DLD1 (cell line): Measurements from ENCODE around the gene CPNE4.

ENCODE experiments used
- in situ Hi-C: cut with HindIII; loops from 2 replicates; pipeline ENCODE4 v1.10.0; 2017; ENCODE audit warnings: low sequenced_read_pairs

CPNE4 gene

DNA sequence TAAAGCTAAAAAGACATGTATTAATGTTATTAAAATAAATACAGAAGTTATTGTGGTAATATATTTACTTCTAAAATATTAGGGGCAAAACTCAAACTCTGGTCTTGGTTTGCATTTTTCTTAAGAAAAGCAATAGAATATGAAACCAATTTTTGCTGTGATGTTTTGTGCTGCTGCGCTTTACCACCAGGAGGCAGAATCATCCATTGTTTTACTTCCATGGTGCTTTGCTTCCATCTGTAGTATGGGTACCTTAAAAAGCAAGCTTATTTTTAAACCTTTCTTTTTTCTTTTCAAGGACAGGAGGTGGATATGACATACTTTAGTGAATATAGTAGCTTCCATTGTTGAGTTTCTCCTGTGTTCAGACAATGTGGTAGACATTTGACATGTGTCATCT, 485.5 kb downstream of the CPNE4 start:
- in situ Hi-C loops, result no loop called here

DNA sequence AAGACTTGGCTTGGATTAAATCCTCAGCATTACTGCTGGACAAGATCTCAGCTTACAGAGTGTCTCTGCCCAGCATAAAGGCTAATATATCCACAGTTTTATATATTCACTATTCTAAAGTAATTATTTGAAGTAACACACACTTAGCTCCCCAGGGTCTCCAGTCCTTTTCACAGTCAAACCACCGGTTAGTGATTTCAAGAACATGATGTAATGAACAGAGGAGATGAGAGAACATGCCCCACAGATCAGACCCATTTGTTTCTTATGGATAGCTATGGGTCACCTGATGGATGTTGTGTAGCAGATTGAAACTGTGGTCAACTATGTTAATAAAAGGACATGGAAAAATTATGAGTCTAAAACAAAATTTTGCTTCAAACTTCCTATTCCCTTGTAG, 487.2 kb downstream of the CPNE4 start:
- in situ Hi-C loops, result no loop called here

DNA sequence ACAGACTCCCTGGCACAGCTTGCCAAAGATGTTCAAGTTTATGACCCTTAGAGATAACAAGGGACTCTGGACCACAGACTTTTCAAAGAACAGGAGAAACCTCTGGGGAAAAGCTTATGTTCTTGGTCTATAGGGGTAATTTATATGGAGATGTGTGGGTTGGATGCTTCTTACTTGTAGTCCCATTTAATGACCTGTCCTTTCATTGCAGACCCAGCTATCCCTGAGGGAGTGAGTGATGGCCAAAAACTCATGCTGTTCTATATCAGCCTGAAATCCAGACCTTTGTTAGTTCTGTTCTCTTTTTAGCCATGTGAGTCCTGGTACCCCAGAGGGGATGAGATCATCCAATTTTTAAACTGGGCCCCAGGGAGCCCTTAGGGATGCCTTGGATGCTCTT, 488.4 kb downstream of the CPNE4 start:
- in situ Hi-C loops, result no loop called here

DNA sequence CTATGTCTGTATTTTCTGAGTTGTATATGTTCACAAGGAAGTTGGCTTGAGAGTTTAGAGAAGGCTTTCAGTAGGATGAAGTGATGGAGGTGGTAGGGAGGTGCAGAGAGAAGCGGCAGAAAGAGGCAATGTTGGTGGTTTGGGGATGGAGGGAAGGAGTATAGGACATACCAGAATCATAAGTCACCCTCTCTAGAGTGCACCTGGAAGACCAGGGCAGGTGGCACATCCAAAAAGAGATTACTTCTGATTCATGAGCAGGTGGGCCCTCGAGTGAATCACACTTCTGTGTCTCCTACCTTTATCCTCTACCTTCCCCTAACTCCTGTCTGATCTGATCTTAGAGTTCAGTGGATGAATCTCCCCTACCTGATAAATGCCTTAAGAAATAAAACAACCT, 490.3 kb downstream of the CPNE4 start:
- in situ Hi-C loops, result no loop called here

DNA sequence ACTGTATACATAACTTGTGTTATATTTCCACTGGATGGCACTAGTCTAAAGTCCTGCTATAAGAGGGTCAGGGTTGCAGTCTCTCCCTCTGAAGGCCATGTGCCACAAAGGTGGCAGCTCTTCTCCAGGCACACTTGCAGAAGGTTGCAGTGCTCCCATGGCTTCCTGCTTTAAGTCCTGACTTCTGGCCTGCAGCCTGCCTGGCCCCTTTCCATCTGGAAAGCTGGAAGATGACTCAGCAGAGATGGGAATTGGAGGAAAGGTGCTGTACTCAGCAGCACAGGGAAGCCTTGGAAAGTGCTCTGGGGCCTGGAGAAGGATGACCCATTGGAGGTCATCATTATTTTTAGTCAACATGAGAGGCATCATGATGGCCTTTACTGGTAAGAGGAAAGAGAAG, 491.1 kb downstream of the CPNE4 start:
- in situ Hi-C loops, result no loop called here

DNA sequence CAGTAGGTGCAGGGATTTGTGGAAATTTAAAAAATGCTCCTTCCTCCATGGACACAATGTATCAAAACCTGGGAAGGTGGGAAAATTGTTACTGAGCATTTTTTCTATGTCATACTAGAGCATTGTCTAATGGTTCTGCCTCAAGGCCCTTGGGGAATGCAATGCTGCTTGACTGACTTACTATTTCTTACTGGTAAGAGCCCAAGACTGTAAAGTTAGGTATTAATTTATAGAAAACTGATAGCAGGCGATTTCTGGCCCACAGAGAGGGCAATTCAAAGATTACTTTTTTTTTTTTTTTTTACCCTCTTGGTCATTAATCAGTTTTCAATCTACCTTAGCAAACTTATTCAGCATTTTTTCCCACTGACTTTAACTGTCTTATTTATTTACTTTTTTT, 493.5 kb downstream of the CPNE4 start:
- in situ Hi-C loops, result no loop called here

DNA sequence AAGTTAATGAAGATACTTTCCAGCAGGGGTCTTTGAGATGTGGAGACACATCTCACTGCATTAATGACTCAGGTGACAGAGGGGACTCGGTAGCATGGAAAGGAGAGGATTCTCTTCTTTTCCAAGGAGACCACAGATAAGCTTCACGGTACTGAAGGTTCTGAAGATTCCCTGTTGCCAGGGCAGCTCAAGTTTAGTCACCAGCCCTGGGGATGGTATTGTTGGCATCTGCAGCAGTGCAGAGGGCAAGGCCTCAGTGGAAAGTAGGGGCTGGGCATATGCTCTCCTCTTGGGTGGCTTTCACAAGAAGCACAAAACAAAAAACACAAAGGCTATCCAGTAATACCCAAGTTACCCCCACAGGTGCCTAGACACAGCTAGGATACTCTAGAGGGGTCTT, 494.0 kb downstream of the CPNE4 start:
- in situ Hi-C loops, result no loop called here

DNA sequence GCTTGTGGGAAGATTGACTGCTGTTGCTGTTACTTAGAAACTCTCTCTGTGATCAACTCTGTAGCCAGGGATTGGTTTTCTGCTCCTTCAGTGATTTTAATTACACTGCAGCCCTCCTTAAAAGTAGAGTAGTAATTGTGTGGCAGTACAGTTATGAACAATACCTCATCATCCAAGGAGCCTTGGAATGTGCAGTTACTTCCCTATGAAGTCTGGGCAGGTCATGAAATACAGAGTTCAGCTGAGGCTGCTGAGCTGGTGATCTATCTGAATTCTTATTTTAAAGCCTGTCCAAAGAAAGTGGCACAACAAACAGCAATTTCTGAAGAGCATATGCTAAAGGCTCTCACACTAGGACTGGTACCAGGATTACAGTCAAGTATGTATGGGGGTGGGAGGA, 494.7 kb downstream of the CPNE4 start:
- in situ Hi-C loops, result no loop called here

DNA sequence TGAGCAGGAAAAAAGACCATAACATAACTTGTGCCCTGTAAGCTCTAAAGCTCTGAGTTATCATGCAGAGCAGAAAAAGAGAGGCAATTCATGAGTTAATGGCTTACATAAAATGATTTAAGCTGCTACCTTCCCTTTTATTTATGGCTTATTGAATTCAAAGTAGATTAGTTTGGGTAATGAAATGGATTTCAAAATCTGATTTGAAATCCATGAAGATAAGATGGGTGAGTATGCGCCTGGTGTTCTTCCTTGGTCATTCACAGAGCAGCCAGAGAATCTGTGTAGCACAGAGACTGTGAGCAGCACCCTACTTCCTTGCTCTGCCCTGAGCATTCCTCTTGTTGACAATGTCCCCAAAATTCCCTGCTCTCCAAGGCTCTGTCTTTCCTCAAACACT, 495.8 kb downstream of the CPNE4 start:
- in situ Hi-C loops, result no loop called here

DNA sequence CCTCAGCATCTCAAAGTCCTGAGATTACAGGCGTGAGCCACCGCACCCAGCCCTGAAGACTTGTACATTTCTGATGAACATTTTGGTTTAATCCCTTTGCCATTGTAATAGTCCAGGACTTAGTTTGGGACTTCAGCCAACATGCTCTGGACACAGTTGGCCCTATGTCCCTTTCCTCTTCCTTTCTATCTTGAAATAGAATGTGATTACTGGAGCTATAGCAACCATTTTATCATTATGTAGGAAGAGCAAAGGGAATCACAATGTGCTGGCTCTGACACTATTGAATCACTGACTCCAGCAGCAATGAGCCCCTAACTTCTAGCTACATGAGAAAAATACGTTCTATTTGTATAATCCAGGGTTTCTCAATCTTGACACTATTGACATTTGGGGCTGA, 497.3 kb downstream of the CPNE4 start:
- in situ Hi-C loops, result no loop called here

DNA sequence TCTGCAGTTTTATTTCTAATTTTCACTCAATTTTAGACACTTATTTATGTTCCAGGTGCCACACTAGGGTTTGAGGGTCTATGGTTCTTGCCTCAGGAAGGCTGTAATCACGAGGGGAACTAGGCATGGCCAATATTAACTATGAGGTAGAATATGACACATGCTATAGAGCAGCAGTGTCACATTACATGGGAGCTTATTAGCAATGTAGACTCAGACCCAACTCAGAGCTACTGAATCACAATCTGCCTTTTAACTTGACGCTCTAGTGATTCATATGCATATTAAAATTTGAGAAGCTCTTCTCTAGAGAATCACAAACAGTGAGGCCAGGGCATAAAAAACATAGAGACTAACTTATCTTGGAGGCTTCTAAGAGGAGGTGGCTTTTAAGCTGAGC, 499.2 kb downstream of the CPNE4 start:
- in situ Hi-C loops, result no loop called here

DNA sequence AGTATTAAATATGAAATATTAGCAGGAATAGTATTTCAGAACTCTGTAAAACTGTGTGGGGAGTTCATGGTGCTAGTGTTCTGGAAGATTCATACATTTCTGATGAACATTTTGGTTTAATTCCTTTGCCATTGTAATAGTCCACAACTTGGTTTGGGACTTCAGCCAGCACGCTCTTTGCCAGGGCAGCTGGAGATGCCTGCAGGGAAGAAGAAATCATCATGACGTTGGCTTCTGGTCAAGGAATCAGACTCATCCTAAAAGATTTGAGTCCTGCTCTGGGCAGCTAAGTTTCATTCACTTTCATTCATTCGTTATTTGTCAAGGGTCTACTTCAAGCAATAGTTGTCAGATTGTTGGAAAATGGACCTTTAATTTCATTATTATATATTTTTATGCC, 499.7 kb downstream of the CPNE4 start:
- in situ Hi-C loops, result no loop called here

DNA sequence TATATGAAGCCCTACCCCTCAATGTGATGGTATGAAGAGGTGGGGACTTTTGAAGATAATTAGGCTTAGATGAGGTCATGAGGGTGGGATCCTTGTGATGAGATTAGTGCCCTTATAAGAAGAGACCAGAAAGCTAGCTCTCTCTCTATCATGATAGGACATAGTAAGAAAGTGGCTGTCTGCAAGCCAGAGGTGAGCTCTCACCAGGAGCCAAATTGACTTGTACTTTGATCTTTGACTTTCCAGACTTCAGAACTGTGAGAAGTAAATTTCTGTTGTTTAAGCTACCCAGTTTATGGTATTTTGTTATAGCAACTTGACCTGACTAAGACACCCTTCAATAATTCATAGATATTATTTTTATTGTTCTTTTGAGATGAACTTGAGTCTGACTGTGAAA, 502.2 kb downstream of the CPNE4 start:
- in situ Hi-C loops, result no loop called here

DNA sequence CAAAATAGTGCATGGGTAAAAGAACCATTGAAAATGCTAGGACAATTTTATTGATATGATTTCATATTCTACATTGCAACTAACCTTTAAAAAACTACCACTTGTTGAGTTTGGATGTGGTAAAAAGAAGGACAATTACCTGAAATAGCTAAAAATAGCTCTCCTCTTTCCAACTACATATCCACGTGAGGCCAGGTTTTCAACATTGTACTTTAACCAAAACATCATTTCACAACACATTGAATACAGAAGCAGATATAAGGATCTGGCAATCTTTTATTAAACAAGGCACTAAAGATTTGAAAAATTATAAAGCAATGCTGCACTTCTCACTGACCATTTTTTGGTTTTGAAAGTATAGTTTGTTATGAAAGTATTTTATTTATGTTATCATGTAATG, 504.0 kb downstream of the CPNE4 start:
- in situ Hi-C loops, result no loop called here

DNA sequence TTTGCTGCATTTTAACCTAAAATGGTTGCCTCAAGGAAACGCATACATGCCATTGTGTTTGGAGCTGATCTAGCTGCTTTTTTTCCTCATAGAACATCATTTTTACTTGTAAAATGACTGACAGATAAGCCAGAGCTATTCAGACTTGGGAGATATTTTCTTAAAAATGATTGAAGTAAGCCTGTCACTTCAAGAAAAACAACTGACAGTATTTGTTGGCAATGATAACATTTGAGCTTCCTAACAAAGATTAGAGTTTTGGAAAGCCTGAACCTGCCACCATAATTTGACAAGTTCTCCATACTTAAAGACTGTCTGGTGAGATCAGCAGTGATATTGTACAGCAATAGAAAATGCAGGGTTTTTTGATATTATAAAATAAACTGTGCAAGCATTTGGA, 504.4 kb downstream of the CPNE4 start:
- in situ Hi-C loops, result no loop called here

DNA sequence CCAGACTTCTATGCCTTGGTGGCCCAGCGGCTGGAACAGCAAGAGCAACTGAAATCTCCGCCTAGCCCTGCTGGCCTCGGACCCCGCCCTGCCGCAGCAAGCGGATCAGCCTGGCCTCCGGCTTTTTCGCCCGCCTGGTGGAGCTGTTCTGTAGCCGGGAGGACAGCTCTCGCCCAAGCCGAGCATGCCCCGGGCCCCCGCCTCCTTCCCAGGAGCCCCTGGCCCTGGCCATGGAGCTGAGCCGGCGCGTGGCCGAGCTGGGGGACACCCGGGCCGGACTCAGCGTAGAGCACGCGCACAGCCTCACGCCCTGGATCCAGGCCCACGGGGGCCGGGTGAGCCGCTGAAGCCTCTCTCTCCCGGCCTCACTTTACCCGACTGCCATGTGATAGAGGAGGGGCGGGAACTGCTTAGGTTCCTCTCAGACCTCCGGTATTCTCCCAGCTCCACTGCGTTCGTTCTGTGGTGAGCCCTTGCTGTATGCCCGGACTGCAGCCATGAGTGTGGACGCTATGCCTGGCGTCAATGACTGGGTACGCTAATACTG, 507.9 kb downstream of the CPNE4 start:
- in situ Hi-C loops, result no loop called here

DNA sequence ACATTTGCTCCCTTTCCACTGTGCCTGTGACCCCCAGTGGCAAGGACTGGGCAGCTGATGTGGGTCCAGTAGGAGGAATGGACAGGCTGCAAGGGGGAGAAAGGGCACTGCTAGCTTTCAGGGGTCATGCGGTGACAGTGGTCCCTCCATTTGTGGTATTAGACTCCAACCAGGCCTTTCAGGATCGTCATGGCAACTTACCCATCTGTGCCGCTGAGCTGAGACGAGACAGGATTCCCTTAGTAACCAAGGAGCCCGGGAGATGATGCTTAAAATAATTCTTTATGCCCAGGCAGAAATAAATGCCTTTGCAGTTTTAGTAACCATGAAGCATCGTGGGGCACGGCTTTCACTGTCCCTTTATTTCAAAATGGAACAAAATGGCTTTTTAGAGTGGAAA, 516.1 kb downstream of the CPNE4 start:
- in situ Hi-C loops, result no loop called here

DNA sequence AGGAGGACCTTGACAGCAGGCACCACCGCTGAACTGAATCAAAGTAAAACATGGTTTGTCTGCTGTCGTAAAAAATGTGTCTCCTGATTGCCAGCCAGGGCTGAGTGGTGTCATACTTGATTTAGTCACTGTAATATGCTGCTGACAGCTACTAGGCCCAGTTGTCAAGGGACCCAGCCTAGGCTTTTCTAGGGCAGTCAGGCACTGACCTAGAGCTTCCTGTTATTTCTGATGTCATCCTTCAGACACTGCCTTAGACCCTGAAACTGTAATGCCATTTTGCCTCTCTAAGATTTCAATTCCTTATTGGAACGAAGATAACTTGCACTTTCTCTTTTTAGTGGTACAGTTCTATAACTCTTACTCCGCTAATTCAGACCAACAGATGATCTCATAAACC, 529.4 kb downstream of the CPNE4 start:
- in situ Hi-C loops, result no loop called here

DNA sequence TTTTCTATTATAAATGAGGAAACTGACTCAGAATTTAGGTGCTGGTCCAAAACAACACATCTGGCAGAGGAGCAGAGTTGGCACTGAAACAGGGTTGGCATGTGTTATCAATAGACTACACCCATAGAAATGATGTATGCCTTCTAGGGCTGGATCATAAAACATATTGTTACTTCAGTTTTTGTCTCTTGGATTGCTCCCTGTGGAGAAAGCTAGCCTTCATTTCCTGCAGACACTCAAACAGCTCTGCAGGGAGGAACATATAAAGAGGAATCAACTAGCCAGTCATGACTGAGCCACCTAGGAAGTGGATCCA, 531.5 kb downstream of the CPNE4 start:
- in situ Hi-C loops, result no loop called here

DNA sequence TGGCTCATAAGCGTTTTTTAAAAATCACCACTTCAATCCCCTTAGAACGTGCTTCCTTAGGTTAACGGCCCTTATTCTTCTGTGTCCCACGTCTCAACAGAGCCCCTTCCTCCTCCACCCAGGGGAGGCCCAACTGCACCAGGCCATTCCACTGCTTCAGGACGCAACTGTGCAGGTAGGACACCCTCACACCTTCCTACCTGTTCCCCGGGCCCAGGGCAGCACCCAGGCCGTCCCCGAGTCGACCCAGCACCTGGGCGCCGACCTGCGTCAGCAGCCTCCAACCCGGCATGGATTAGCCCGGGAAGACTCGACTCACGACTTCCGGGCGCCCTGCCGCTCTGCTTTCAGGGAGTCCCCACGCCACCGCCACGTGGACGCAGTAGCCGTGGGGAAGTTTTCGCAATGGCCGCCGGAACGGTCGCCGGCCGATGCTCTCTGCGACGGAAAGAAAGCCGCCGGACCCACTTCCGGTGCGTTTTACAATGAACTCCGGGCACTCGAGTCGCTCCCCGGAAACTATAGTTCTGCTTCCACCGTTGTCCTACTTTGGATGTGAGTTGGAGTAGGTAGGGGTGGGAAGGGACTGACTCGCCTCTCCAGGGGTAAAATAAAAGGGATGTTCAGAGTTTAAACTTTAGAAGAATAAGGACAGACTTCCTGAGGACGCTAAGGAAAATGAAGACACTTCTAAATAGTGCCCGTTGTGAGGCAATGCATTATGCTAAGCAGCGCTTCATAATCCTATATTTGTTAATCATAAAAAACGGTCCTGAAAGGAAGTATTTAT, 532.1 kb downstream of the CPNE4 start, which contains the start of gene MRPL3:
Gene MRPL3, minus strand, starts transcription at position 442 of the 790 bp plus-strand sequence. Its CDS starts 150 bp downstream, at position 292.
- in situ Hi-C loops, result no loop called here

DNA sequence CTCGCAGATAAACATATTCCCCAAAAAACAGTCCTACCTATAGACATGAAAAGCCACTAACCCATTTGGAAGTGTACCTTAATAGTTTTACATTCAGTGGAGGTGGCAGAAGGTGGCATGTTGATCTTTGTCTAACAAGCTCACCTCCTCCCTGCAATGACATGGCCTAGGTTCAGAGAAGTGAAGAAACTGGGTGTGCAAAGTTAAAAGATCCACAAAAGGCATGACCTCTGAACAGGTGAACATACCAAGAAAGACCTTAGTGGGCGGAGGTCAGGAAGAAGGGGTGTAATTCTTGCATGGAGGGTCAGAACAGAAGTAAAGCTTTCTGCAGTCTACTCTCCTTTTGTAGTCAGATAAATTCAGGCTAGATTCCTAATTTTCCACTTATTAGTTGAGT, 532.9 kb downstream of the CPNE4 start:
- in situ Hi-C loops, result no loop called here

DNA sequence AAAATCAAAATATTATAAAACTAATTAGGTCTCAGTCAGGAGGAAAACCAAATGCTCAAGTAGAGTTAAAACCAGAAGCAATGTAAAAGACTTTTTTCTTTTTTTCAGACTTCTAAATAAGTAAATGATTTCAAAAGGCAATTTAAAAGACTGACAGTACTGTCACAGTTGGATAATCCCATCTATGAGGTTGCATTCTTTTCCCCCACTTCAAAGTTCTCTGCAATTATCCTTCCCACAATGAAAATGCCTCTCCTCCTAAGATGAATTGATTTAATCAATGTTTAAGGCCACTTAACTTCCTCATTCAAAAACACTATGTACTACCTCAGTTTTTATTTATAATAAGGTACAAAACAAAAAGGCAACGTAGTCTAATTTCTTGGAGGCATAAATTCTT, 540.1 kb downstream of the CPNE4 start:
- in situ Hi-C loops, result no loop called here

DNA sequence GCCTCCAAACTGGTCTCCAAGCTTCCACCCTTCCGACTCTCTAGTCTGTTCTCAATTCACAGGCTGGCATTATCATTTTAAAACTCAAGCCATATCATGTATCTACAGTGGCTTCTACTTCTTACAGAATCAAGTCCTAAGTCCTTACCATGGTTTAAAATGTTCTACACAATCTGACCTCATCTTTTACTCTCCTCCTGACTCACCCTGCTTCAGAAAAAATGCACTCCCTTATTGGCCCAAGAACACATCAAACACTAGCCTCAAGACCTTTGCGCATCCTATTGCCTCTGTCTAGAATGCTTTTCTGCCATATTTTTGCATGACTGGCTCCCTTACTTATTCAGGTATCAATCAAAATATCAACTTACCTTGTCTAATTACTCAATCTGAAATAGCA, 543.0 kb downstream of the CPNE4 start:
- in situ Hi-C loops, result no loop called here
